ENCODE data around the gene VDAC2. TPM values are rescaled to one million over a fixed set of nuclear protein-coding genes. Genes with fewer than 3 reads are reported as not detected.
"Not testable (repeated sequence)": the region's sequence is repeated elsewhere in the genome, so short reads cannot be mapped to it uniquely, and the experiment has no call there.

Gene VDAC2
- total and polyA plus RNA-seq, 2 experiments from 2014 or later: 167 to 190 TPM

GRCh38 chr10:75201793-75202307 lies 8.7 kb upstream of the VDAC2 start:
- Histone ChIP-seq H3K9me2 (replicated peaks; ENCODE audit: insufficient read depth) (no peaks in the 10 kb centered on the region), H3K9me3 (ENCODE audit: low read depth) (no peaks in the 10 kb centered on the region), H2AFZ (no peak overlapping the region), H3K4me1 (ENCODE audit: insufficient read depth) (no peaks in the 10 kb centered on the region), H3K4me2 (no peak overlapping the region), H4K20me1 (ENCODE audit: insufficient read depth, poor library complexity, severe bottlenecking) (no peaks in the 10 kb centered on the region), H3K36me3 (replicated peaks; ENCODE audit: insufficient read depth, low read depth) (no peaks in the 10 kb centered on the region), H3K27ac (peak overlapping the region; percentile 83), H3K79me2 (no peaks in the 10 kb centered on the region), H3K4me3 (no peak overlapping the region), H3K27me3 (no peaks in the 10 kb centered on the region)
- 85% methylated on average over 9 of the region's 9 CpGs for WGBS (ENCODE audit: low lambda C conversion rate, missing lambda C conversion rate)
- DNase-seq (ENCODE audit: low spot score): peak; percentile 72
- TF ChIP-seq EZH2phosphoT487 (IDR thresholded peaks at IDR 0.05; ENCODE audit: low read depth, severe bottlenecking, unreplicated experiment): no peak
- no peak for TF ChIP-seq EZH2 (IDR thresholded peaks at IDR 0.05; ENCODE audit: borderline replicate concordance)
- TF ChIP-seq, protein P1, sequence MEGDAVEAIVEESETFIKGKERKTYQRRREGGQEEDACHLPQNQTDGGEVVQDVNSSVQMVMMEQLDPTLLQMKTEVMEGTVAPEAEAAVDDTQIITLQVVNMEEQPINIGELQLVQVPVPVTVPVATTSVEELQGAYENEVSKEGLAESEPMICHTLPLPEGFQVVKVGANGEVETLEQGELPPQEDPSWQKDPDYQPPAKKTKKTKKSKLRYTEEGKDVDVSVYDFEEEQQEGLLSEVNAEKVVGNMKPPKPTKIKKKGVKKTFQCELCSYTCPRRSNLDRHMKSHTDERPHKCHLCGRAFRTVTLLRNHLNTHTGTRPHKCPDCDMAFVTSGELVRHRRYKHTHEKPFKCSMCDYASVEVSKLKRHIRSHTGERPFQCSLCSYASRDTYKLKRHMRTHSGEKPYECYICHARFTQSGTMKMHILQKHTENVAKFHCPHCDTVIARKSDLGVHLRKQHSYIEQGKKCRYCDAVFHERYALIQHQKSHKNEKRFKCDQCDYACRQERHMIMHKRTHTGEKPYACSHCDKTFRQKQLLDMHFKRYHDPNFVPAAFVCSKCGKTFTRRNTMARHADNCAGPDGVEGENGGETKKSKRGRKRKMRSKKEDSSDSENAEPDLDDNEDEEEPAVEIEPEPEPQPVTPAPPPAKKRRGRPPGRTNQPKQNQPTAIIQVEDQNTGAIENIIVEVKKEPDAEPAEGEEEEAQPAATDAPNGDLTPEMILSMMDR (IDR thresholded peaks at IDR 0.05; ENCODE audit: poor library complexity): no peak

GRCh38 chr10:75202321-75203045 lies 8.1 kb upstream of the VDAC2 start:
- Histone ChIP-seq H3K4me3 (no peak overlapping the region), H3K4me2 (no peak overlapping the region), H3K79me2 (no peaks in the 10 kb centered on the region), H3K27ac (peak overlapping the region; percentile 83), H3K36me3 (replicated peaks; ENCODE audit: insufficient read depth, low read depth) (no peaks in the 10 kb centered on the region), H3K27me3 (no peaks in the 10 kb centered on the region), H2AFZ (no peak overlapping the region), H3K9me3 (ENCODE audit: low read depth) (no peaks in the 10 kb centered on the region), H3K9me2 (replicated peaks; ENCODE audit: insufficient read depth) (no peaks in the 10 kb centered on the region), H4K20me1 (ENCODE audit: insufficient read depth, poor library complexity, severe bottlenecking) (no peaks in the 10 kb centered on the region), H3K4me1 (ENCODE audit: insufficient read depth) (no peaks in the 10 kb centered on the region)
- whole genome bisulfite sequencing (ENCODE audit: low lambda C conversion rate, missing lambda C conversion rate): 95% methylated on average over 1 of the region's 1 CpG
- peak; percentile 32 for DNase-seq (ENCODE audit: low spot score)
- TF ChIP-seq EZH2phosphoT487 (IDR thresholded peaks at IDR 0.05; ENCODE audit: low read depth, severe bottlenecking, unreplicated experiment): no peak
- TF ChIP-seq EZH2 (IDR thresholded peaks at IDR 0.05; ENCODE audit: borderline replicate concordance): no peak
- TF ChIP-seq, protein P1 (IDR thresholded peaks at IDR 0.05; ENCODE audit: poor library complexity): no peak

GRCh38 chr10:75203046-75203620 lies 7.5 kb upstream of the VDAC2 start:
- H4K20me1 ChIP-seq (ENCODE audit: insufficient read depth, poor library complexity, severe bottlenecking); H3K9me2 ChIP-seq (replicated peaks; ENCODE audit: insufficient read depth); H3K4me2 ChIP-seq; H3K9me3 ChIP-seq (ENCODE audit: low read depth); H3K36me3 ChIP-seq (replicated peaks; ENCODE audit: insufficient read depth, low read depth); H2AFZ ChIP-seq; H3K4me1 ChIP-seq (ENCODE audit: insufficient read depth); H3K27me3 ChIP-seq; H3K4me3 ChIP-seq; DNase-seq (ENCODE audit: low spot score); H3K79me2 ChIP-seq: not testable (repeated sequence)
- peak overlapping the region; percentile 83 for H3K27ac ChIP-seq
- WGBS (ENCODE audit: low lambda C conversion rate, missing lambda C conversion rate): 93% methylated on average over 11 of the region's 11 CpGs

- no peak overlapping the region for H3K27ac ChIP-seq
- no peak overlapping the region for H3K4me3 ChIP-seq
- no peaks in the 10 kb centered on the region for H4K20me1 ChIP-seq (ENCODE audit: insufficient read depth, poor library complexity, severe bottlenecking)
- no peaks in the 10 kb centered on the region for H3K9me3 ChIP-seq (ENCODE audit: low read depth)
- H3K4me2 ChIP-seq: no peak overlapping the region
- TF ChIP-seq EZH2 (IDR thresholded peaks at IDR 0.05; ENCODE audit: borderline replicate concordance): no peak
- TF ChIP-seq EZH2phosphoT487 (IDR thresholded peaks at IDR 0.05; ENCODE audit: low read depth, severe bottlenecking, unreplicated experiment): no peak
- no peak overlapping the region for H2AFZ ChIP-seq
- 91% methylated on average over 5 of the region's 5 CpGs for WGBS (ENCODE audit: low lambda C conversion rate, missing lambda C conversion rate)
- no peaks in the 10 kb centered on the region for H3K36me3 ChIP-seq (replicated peaks; ENCODE audit: insufficient read depth, low read depth)
- no peaks in the 10 kb centered on the region for H3K79me2 ChIP-seq
- H3K9me2 ChIP-seq (replicated peaks; ENCODE audit: insufficient read depth): no peaks in the 10 kb centered on the region
- H3K4me1 ChIP-seq (ENCODE audit: insufficient read depth): no peaks in the 10 kb centered on the region
- no peaks in the 10 kb centered on the region for H3K27me3 ChIP-seq
- no peak for DNase-seq (ENCODE audit: low spot score)
Observed at GRCh38 chr10:75203724-75204123, 6.9 kb upstream of the VDAC2 start.
